Measurements from ENCODE around the gene LRRC7.

LRRC7 gene

DNA sequence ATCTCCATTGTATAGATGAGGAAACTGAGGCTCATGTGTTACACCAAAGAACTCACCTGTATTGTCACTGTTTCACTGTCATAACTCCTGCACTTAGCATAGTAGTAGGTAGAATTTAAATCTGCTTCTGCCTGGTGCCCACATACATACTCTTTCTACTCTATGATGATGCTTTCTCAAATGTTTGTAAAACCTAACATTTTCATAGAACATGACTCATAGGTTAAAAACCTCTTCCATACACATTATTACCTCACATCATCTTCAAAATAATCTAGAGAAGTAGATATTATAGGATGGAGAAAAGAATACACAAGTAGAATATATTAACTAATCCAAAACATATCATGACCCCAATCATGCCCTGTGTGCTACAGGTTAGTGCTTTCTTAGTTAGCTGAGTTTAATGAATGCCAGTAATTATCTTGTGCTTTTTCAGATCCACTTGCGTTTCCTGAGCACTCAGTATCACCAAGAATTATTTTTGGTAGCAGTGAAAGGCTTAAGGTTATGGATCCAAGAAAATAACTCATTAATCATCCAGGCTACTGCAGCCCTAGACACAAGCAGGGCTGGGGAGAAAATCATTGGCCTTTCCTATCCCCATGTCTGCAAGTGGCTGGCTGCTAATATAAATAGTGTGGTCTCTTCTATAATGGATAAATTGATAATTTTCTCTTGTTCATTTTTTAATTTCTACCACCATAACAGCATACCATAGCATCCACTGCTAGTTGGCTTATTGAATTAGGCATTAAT is 480.8 kb downstream of the LRRC7 start:
- no peak for DNase-seq

GRCh38 chr1:70051926-70052325 is 484.2 kb downstream of the LRRC7 start:
- no peak for DNase-seq

GRCh38 chr1:70057500-70057899 is 489.8 kb downstream of the LRRC7 start:
- DNase-seq: no peak

DNA sequence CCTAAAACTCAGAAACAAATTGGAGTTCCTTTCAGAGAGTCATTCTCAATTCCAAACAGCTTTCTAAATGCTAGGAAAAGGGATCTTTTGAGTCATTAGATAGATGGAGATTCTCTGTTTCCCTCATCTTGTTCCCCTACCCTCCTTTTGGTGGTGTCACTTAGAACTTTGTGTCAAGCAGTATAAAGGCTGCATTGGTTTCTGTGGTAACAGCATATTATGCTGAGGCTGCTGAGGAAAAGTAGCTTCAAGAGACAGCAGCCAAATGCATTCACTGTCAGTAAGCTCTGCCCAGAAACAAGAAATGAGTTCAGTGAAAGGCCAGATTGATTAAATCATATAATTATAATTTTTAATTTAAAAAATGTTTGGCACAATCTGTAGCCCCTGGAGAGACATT is 493.5 kb downstream of the LRRC7 start:
- DNase-seq: no peak

GRCh38 chr1:70063861-70064260 is 496.1 kb downstream of the LRRC7 start:
- DNase-seq: no peak

- no peak for DNase-seq
Observed at GRCh38 chr1:70066711-70067110, 499.0 kb downstream of the LRRC7 start.

GRCh38 chr1:70071601-70072000 is 503.9 kb downstream of the LRRC7 start:
- DNase-seq: no peak

- DNase-seq: peak; percentile 20
Observed at GRCh38 chr1:70072231-70072751, 504.6 kb downstream of the LRRC7 start.

GRCh38 chr1:70075761-70076160 is 508.0 kb downstream of the LRRC7 start:
- no peak for DNase-seq

GRCh38 chr1:70077066-70077465 is 509.3 kb downstream of the LRRC7 start:
- no peak for DNase-seq

GRCh38 chr1:70079546-70079945 is 511.8 kb downstream of the LRRC7 start:
- DNase-seq: no peak

GRCh38 chr1:70083519-70083918 is 515.8 kb downstream of the LRRC7 start:
- peak; percentile 76 for DNase-seq

- no peak for DNase-seq
Observed at GRCh38 chr1:70084314-70084915, 516.7 kb downstream of the LRRC7 start.

DNA sequence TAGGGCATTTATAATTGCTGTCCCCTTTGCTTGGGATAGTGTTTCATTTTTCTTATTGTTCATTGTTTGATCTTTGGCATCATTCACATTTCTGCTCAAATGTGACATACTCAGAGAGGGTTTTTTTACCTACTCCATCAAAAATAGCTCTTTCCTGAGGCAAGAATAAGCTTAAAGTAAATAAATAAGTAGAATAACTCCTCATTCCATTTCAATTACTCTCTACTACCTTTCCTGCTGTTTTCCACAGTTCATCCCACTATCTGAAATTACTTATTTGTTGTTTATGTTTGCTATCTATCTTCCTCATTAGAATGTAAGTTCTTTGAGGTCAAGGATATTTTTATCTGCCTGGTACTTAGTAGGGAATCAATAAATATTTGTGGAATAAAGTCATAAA is 517.8 kb downstream of the LRRC7 start:
- DNase-seq: no peak

DNA sequence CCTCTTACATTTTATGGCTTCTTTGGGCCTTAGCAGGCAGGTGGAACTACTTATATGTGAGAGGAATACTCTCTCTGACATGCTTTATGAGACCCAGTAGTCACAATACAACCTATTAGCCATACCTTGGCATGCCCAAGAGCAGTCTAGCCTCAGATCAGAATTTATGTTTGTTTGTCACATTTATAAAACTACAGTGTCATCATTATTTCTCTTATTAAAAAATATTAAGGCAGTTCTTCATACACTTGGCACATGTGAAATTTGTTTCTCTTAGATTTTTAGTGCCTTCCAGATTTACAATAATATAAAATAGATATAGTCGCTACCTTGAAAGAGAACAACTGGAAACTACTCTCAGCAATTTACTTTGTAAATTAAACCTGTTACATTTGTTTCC is 519.2 kb downstream of the LRRC7 start:
- DNase-seq: no peak

DNA sequence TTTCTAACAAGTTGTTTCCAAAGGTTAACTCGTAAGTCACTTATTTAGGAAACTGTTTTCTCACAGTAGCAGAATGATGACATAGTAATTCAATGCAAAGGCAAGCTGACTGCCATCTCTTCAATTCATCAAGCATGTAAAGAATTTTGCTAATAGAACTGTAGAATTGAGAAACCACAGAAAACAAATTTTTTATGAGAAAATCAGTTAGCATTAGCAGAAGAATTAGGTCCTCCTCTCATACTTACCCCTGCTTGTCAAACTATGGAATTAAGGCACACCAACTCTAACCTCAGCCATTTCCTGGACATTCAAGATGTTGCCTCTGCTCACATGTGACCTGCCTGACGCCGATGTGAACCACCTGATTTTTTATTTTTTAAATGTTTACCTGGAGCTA is 522.4 kb downstream of the LRRC7 start:
- DNase-seq: no peak

GRCh38 chr1:70090875-70091274 is 523.2 kb downstream of the LRRC7 start:
- DNase-seq: no peak

- DNase-seq: no peak
Observed at GRCh38 chr1:70091811-70092210, 524.1 kb downstream of the LRRC7 start.

GRCh38 chr1:70092526-70092925 is 524.8 kb downstream of the LRRC7 start:
- no peak for DNase-seq

DNA sequence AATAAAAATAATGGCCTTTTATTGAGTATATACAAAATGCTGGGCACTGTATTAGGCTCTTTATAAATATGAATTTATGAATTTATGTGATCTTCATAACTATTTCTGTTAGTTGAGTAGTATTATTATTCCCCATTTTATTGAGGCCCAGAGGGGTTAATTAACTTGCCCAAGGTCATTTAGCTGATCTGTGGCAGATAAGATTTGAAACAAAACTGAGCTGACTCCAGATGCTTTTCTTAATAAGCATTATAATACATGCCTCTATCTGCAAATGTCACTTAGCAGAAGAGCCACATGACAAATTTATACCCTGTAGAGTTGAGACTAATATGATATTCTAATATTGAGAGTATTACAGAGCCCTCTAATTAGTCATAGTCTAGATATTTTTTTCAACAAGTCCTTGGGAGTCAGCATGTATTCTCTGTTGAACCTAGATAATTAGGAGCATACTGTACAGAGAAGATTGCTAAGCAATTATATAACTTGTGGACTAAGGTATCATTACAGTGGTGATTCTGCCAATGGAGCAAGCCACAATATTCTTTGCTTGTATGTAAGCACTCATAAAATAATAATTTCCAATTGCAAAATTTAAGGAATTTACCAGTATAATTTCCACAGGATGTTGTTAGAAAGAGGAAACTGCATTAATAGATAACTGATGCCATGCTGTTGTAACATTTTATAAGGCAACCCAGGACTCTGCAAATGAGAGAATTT is 525.7 kb downstream of the LRRC7 start:
- no peak for DNase-seq

- no peak for DNase-seq
Observed at GRCh38 chr1:70101231-70101630, 533.5 kb downstream of the LRRC7 start.

GRCh38 chr1:70101774-70102173 is 534.1 kb downstream of the LRRC7 start:
- DNase-seq: no peak

GRCh38 chr1:70103770-70104169 is 536.0 kb downstream of the LRRC7 start:
- DNase-seq: no peak

GRCh38 chr1:70109241-70109640 is 541.5 kb downstream of the LRRC7 start:
- no peak for DNase-seq

All from hematopoietic multipotent progenitor cell treated with erythropoietin and hydrocortisone succinate and interleukin-3 and kit ligand, for 4 days (in vitro differentiated cells).